Adipocyte (in vitro differentiated cells): ENCODE results near the gene CELA2A.
"Not testable (repeated sequence)": the region's sequence is repeated elsewhere in the genome, so short reads cannot be mapped to it uniquely, and the experiment has no call there.

Experiments used
- DNase-seq: peaks from one replicate; pipeline ENCODE4 v3.0.0-alpha.2; 2015; ENCODE audit warnings: low read depth
- H3K27me3 ChIP-seq: replicated peaks from 2 replicates; pipeline ENCODE4 v1.7.0; 2013; ENCODE audit warnings: mild to moderate bottlenecking, low read length, moderate library complexity; ENCODE audit not compliant: control insufficient read depth, insufficient read depth
- H3K36me3 ChIP-seq: 2 replicates; pipeline ENCODE4 v1.7.0; 2013; ENCODE audit warnings: low read length, mild to moderate bottlenecking, moderate library complexity; ENCODE audit not compliant: control insufficient read depth, insufficient read depth, severe bottlenecking
- H3K4me1 ChIP-seq: 2 replicates; pipeline ENCODE4 v1.7.0; 2013; ENCODE audit warnings: mild to moderate bottlenecking, low read length, moderate library complexity; ENCODE audit not compliant: control insufficient read depth, insufficient read depth
- H3K4me3 ChIP-seq: 2 replicates; pipeline ENCODE4 v1.7.0; 2013; ENCODE audit warnings: mild to moderate bottlenecking, low read length, moderate library complexity
- H3K9ac ChIP-seq: 2 replicates; pipeline ENCODE4 v1.7.0; 2013; ENCODE audit warnings: mild to moderate bottlenecking, low read length, moderate library complexity
- H3K9me3 ChIP-seq: 2 replicates; pipeline ENCODE4 v1.7.0; 2013; ENCODE audit warnings: mild to moderate bottlenecking, low read length, moderate library complexity; ENCODE audit not compliant: control insufficient read depth

CELA2A gene

GRCh38 chr1:15426492-15427279 is 29.8 kb upstream of the CELA2A start:
- Histone ChIP-seq H3K4me1 (peaks cover 2% of the 10 kb centered on the region), H3K9me3 (no peaks in the 10 kb centered on the region), H3K27me3 (no peaks in the 10 kb centered on the region), H3K9ac (no peak overlapping the region), H3K36me3 (no peaks in the 10 kb centered on the region), H3K4me3 (no peak overlapping the region)
- DNase-seq: peak; percentile 49

GRCh38 chr1:15427280-15427666 is 29.3 kb upstream of the CELA2A start:
- no peak overlapping the region for H3K9ac ChIP-seq
- no peaks in the 10 kb centered on the region for H3K27me3 ChIP-seq
- DNase-seq: no peak
- no peaks in the 10 kb centered on the region for H3K36me3 ChIP-seq
- no peak overlapping the region for H3K4me3 ChIP-seq
- H3K9me3 ChIP-seq: no peaks in the 10 kb centered on the region
- no peaks in the 10 kb centered on the region for H3K4me1 ChIP-seq

GRCh38 chr1:15428252-15428651 is 28.3 kb upstream of the CELA2A start:
- H3K27me3 ChIP-seq, H3K4me3 ChIP-seq, H3K4me1 ChIP-seq, DNase-seq, H3K36me3 ChIP-seq, H3K9ac ChIP-seq, H3K9me3 ChIP-seq: not testable (repeated sequence)

- Histone ChIP-seq H3K36me3 (no peaks in the 10 kb centered on the region), H3K4me1 (no peaks in the 10 kb centered on the region), H3K27me3 (no peaks in the 10 kb centered on the region), H3K9me3 (no peaks in the 10 kb centered on the region), H3K9ac (no peak overlapping the region), H3K4me3 (no peak overlapping the region)
- no peak for DNase-seq
Observed at GRCh38 chr1:15428815-15429435, 27.6 kb upstream of the CELA2A start.

GRCh38 chr1:15429701-15430149 is 26.8 kb upstream of the CELA2A start:
- Histone ChIP-seq H3K4me1 (peaks cover under 1% of the 10 kb centered on the region), H3K36me3 (no peaks in the 10 kb centered on the region), H3K4me3 (no peak overlapping the region), H3K9ac (no peak overlapping the region), H3K27me3 (no peaks in the 10 kb centered on the region), H3K9me3 (no peaks in the 10 kb centered on the region)
- peak; percentile 56 for DNase-seq

- peak; percentile 75 for DNase-seq
- no peaks in the 10 kb centered on the region for H3K9me3 ChIP-seq
- H3K9ac ChIP-seq: no peak overlapping the region
- no peak overlapping the region for H3K4me3 ChIP-seq
- no peaks in the 10 kb centered on the region for H3K36me3 ChIP-seq
- H3K4me1 ChIP-seq: peaks cover 10% of the 10 kb centered on the region
- H3K27me3 ChIP-seq: no peaks in the 10 kb centered on the region
Observed at GRCh38 chr1:15430787-15431570, 25.6 kb upstream of the CELA2A start.

- H3K36me3 ChIP-seq: no peaks in the 10 kb centered on the region
- H3K4me3 ChIP-seq: no peak overlapping the region
- H3K9ac ChIP-seq: no peak overlapping the region
- no peak for DNase-seq
- peaks cover 10% of the 10 kb centered on the region for H3K4me1 ChIP-seq
- H3K9me3 ChIP-seq: no peaks in the 10 kb centered on the region
- no peaks in the 10 kb centered on the region for H3K27me3 ChIP-seq
Observed at GRCh38 chr1:15431571-15431948, 25.0 kb upstream of the CELA2A start.

- H3K9me3 ChIP-seq: no peaks in the 10 kb centered on the region
- no peak overlapping the region for H3K9ac ChIP-seq
- no peak overlapping the region for H3K4me3 ChIP-seq
- no peaks in the 10 kb centered on the region for H3K27me3 ChIP-seq
- no peaks in the 10 kb centered on the region for H3K36me3 ChIP-seq
- DNase-seq: no peak
- peaks cover 10% of the 10 kb centered on the region for H3K4me1 ChIP-seq
Observed at GRCh38 chr1:15432324-15432723, 24.2 kb upstream of the CELA2A start.

GRCh38 chr1:15433471-15433870 is 23.1 kb upstream of the CELA2A start:
- Histone ChIP-seq H3K36me3 (no peaks in the 10 kb centered on the region), H3K4me3 (no peak overlapping the region), H3K9me3 (no peaks in the 10 kb centered on the region), H3K4me1 (peaks cover 10% of the 10 kb centered on the region), H3K27me3 (no peaks in the 10 kb centered on the region), H3K9ac (no peak overlapping the region)
- no peak for DNase-seq

- not testable (repeated sequence) for H3K4me1 ChIP-seq, H3K27me3 ChIP-seq, H3K36me3 ChIP-seq, H3K9ac ChIP-seq, H3K9me3 ChIP-seq, H3K4me3 ChIP-seq
- peak; percentile 69 for DNase-seq
Observed at GRCh38 chr1:15434739-15435138, 21.8 kb upstream of the CELA2A start.
